Endothelial cell of umbilical vein (primary cell): ENCODE results near the gene ATCAY. TPM values are rescaled to one million over a fixed set of nuclear protein-coding genes. Genes with fewer than 3 reads are reported as not detected.

Experiments used
- BruUV-seq: library from RNA; stranded (reverse); fragments of 400-500 nt; replicated peaks from 2 replicates; lab custom pipeline; 2021; lab: Mats Ljungman, UMichigan
- CTCF ChIA-PET: fragments of 300-600, 350-600 bp; sonication (Branson Sonifier 250); formaldehyde crosslinking; loops from one replicate; lab custom pipeline; 2021; ENCODE audit warnings: antibody characterized with exemption, inconsistent platforms; lab: Charles Lee
- POLR2A ChIA-PET: fragments of 300-600, 350-600 bp; sonication (Branson Sonifier 250); formaldehyde crosslinking; loops from one replicate; lab custom pipeline; 2021; ENCODE audit warnings: antibody characterized with exemption, inconsistent platforms; lab: Charles Lee
- DNase-seq: peaks from one replicate; pipeline ENCODE4 v3.0.0-alpha.2; 2011; ENCODE audit warnings: low read depth, low spot score
- FAIRE-seq: peaks from 2 replicates; lab custom pipeline; 2011; peaks lifted over from hg19 to GRCh38; lab: Jason Lieb, UNC
- H2AFZ ChIP-seq: 2 replicates; pipeline ENCODE4 v1.6.0; 2012; ENCODE audit warnings: low read depth, low read length, control low read depth, inconsistent platforms
- H3K27ac ChIP-seq: 2 replicates; pipeline ENCODE4 v1.5.1; 2011; ENCODE audit warnings: low read depth, mild to moderate bottlenecking, control low read depth, low read length, moderate library complexity; ENCODE audit not compliant: insufficient read depth
- H3K27me3 ChIP-seq, 2 experiments: 2 replicates each; pipeline versions ENCODE4 v1.6.0 to v1.6.1; 2011; ENCODE audit warnings: low read length in 2 of 2, mixed read lengths in 1 of 2; ENCODE audit not compliant: control insufficient read depth in 2 of 2, insufficient read depth in 2 of 2
- H3K36me3 ChIP-seq, 2 experiments: 2 replicates in 1 of 2; 3 replicates in 1 of 2; pipeline ENCODE4 v1.5.1; 2011; ENCODE audit warnings: low read length in 2 of 2, mild to moderate bottlenecking in 1 of 2, moderate library complexity in 1 of 2; ENCODE audit not compliant: control insufficient read depth in 2 of 2, insufficient read depth in 2 of 2; ENCODE audit errors: extremely low read depth in 1 of 2
- H3K4me1 ChIP-seq: 3 replicates; pipeline ENCODE4 v1.5.1; 2011; ENCODE audit warnings: mild to moderate bottlenecking, low read length; ENCODE audit not compliant: control insufficient read depth, insufficient read depth; ENCODE audit errors: extremely low read depth
- H3K4me2 ChIP-seq: 2 replicates; pipeline ENCODE4 v1.6.1; 2011; ENCODE audit warnings: low read length, control low read depth, mixed read lengths; ENCODE audit not compliant: insufficient read depth
- H3K4me3 ChIP-seq, 3 experiments: fragments of 200-600 bp in 1 of 3; sonication (generic), shearing (Covaris generic) in 1 of 3; replicated peaks in 1 of 3; 2 replicates each; pipeline ENCODE4 v1.5.1; 2011 to 2016; ENCODE audit warnings: control low read depth in 3 of 3, low read length in 3 of 3, mild to moderate bottlenecking in 2 of 3, inconsistent platforms in 1 of 3, low read depth in 1 of 3, moderate library complexity in 1 of 3; ENCODE audit not compliant: insufficient read depth in 1 of 3
- H3K79me2 ChIP-seq: 2 replicates; pipeline ENCODE4 v1.6.0; 2012; ENCODE audit warnings: low read length, inconsistent platforms; ENCODE audit not compliant: control insufficient read depth, insufficient read depth
- H3K9ac ChIP-seq: replicated peaks from 2 replicates; pipeline ENCODE3; 2011; ENCODE audit warnings: low read length, control low read depth; ENCODE audit not compliant: insufficient read depth; ENCODE audit errors: extremely low read depth
- H3K9me1 ChIP-seq: replicated peaks from 3 replicates; pipeline ENCODE4 v1.6.0; 2011; ENCODE audit warnings: mild to moderate bottlenecking, low read length; ENCODE audit not compliant: control insufficient read depth, insufficient read depth; ENCODE audit errors: extremely low read depth
- H3K9me3 ChIP-seq: replicated peaks from 2 replicates; pipeline ENCODE4 v1.5.1; 2012; ENCODE audit warnings: low read length, inconsistent platforms; ENCODE audit not compliant: control insufficient read depth, insufficient read depth
- H4K20me1 ChIP-seq: replicated peaks from 2 replicates; pipeline ENCODE3; 2011; ENCODE audit warnings: mild to moderate bottlenecking, low read length; ENCODE audit not compliant: control insufficient read depth, insufficient read depth; ENCODE audit errors: extremely low read depth
- EZH2 ChIP-seq: IDR thresholded peaks from 2 replicates; pipeline ENCODE4 v1.6.1; 2012; ENCODE audit warnings: borderline replicate concordance, low read depth, mild to moderate bottlenecking, moderate library complexity, low read length, inconsistent platforms; ENCODE audit not compliant: severe bottlenecking
- FOS ChIP-seq: IDR thresholded peaks from 2 replicates; pipeline ENCODE4 v1.6.1; 2011; ENCODE audit warnings: mild to moderate bottlenecking, low read length, moderate library complexity, borderline replicate concordance; ENCODE audit not compliant: insufficient read depth
- GATA2 ChIP-seq: IDR thresholded peaks from 2 replicates; pipeline ENCODE4 v1.7.0; 2011; ENCODE audit warnings: low read depth, mild to moderate bottlenecking, moderate library complexity, mixed read lengths, low read length; ENCODE audit not compliant: insufficient read length, insufficient read depth
- JUN ChIP-seq: IDR thresholded peaks from 2 replicates; pipeline ENCODE4 v1.6.1; 2011; ENCODE audit warnings: borderline replicate concordance, low read depth; ENCODE audit not compliant: insufficient read length, insufficient read depth
- MYC ChIP-seq: IDR thresholded peaks from one replicate; pipeline ENCODE4 v1.6.1; 2011; ENCODE audit warnings: mild to moderate bottlenecking, low read depth, low read length
- POLR2A ChIP-seq: IDR thresholded peaks from 2 replicates; pipeline ENCODE4 v1.6.1; 2012; ENCODE audit warnings: low read depth, mild to moderate bottlenecking, control low read depth, low read length
- POLR2AphosphoS5 ChIP-seq: IDR thresholded peaks from 2 replicates; pipeline ENCODE4 v1.6.1; 2012; ENCODE audit warnings: low read depth, mild to moderate bottlenecking, control low read depth, low read length, moderate library complexity; ENCODE audit not compliant: insufficient read depth
- dilution Hi-C: fragments of 300-500 bp; cut with MboI; formaldehyde crosslinking; loops from one replicate; pipeline ENCODE4 v1.15.0; 2019; ENCODE audit warnings: low sequenced_read_pairs; ENCODE audit not compliant: extremely low pct_ligation_motif_present
- intact Hi-C: fragments of 100-400 bp; cut with micrococcal nuclease; formaldehyde crosslinking; loops from one replicate; pipeline ENCODE4 v1.10.0; 2022
- polyA plus RNA-seq, 4 experiments: library from polyadenylated mRNA; depleted of rRNA in 3 of 4; stranded (reverse) in 3 of 4; unstranded in 1 of 4; fragments of >200 nt; gene quantifications; 2 replicates each; pipeline versions ENCODE4 v1.2.1 to v1.2.3, GENCODE V29; 2011 to 2012; ENCODE audit warnings: missing spikeins in 1 of 4
- total RNA-seq: library from RNA; stranded (reverse); gene quantifications from 2 replicates; pipeline ENCODE4 v1.2.3, GENCODE V29; 2021
- TF ChIP-seq, protein P1 (sequence below), 2 donors: IDR thresholded peaks; 1 replicate in 1 of 2; 2 replicates in 1 of 2; pipeline ENCODE4 v1.5.1; 2011; ENCODE audit warnings: low read length in 2 of 2, mild to moderate bottlenecking in 2 of 2, moderate library complexity in 2 of 2, control low read depth in 1 of 2, inconsistent platforms in 1 of 2, low read depth in 1 of 2; ENCODE audit not compliant: insufficient read depth in 1 of 2; ENCODE audit errors: extremely low read depth in 1 of 2
- TF ChIP-seq, protein P2 (sequence below): IDR thresholded peaks from 2 replicates; pipeline ENCODE4 v1.6.1; 2011; ENCODE audit not compliant: insufficient read depth, insufficient read length

ATCAY gene
- total and polyA plus RNA-seq, 2 donors (not counting 3 experiments of a cell fraction or from before 2014, with no cell fraction given) = 0.03 TPM; not detected in 1

- POLR2A ChIA-PET = interaction anchor here (1.3 kb wide), 1 partner anchor 15 kb away, joined by 3 read pairs; the partner anchor contains the start of gene DAPK3
- no peak overlapping the region for H2AFZ ChIP-seq
- no TSS peak for BruUV-seq
- TF ChIP-seq MYC = no peak
- TF ChIP-seq, protein P1, sequence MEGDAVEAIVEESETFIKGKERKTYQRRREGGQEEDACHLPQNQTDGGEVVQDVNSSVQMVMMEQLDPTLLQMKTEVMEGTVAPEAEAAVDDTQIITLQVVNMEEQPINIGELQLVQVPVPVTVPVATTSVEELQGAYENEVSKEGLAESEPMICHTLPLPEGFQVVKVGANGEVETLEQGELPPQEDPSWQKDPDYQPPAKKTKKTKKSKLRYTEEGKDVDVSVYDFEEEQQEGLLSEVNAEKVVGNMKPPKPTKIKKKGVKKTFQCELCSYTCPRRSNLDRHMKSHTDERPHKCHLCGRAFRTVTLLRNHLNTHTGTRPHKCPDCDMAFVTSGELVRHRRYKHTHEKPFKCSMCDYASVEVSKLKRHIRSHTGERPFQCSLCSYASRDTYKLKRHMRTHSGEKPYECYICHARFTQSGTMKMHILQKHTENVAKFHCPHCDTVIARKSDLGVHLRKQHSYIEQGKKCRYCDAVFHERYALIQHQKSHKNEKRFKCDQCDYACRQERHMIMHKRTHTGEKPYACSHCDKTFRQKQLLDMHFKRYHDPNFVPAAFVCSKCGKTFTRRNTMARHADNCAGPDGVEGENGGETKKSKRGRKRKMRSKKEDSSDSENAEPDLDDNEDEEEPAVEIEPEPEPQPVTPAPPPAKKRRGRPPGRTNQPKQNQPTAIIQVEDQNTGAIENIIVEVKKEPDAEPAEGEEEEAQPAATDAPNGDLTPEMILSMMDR (IDR thresholded peaks at IDR 0.05; ENCODE audit: extremely low read depth in 1 of 2, insufficient read depth in 1 of 2, low read depth in 1 of 2, low read length in 2 of 2) = no peak
- no peak for TF ChIP-seq POLR2A
- no peak for TF ChIP-seq POLR2AphosphoS5
- no peak for TF ChIP-seq EZH2
- no peak for TF ChIP-seq JUN
- no peak for TF ChIP-seq FOS
- TF ChIP-seq, protein P2, sequence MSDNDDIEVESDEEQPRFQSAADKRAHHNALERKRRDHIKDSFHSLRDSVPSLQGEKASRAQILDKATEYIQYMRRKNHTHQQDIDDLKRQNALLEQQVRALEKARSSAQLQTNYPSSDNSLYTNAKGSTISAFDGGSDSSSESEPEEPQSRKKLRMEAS = no peak
- TF ChIP-seq GATA2 = no peak
- H3K27me3 ChIP-seq = no peaks in the 10 kb centered on the region
- H3K9me3 ChIP-seq = no peaks in the 10 kb centered on the region
- H3K4me2 ChIP-seq = no peak overlapping the region
- H3K79me2 ChIP-seq = no peaks in the 10 kb centered on the region
- intact Hi-C loops = no loop called here
- dilution Hi-C loops = no loop called here
- no peaks in the 10 kb centered on the region for H4K20me1 ChIP-seq
- H3K4me1 ChIP-seq = no peaks in the 10 kb centered on the region
- no peaks in the 10 kb centered on the region for H3K9me1 ChIP-seq
- H3K27ac ChIP-seq = no peak overlapping the region
- DNase-seq = no peak
- no peak overlapping the region for H3K4me3 ChIP-seq
- no peak overlapping the region for H3K9ac ChIP-seq
- CTCF ChIA-PET = interaction anchor here (0.9 to 1.8 kb wide), 2 partner anchors 13 to 134 kb away, joined by 3 to 4 read pairs; no protein-coding TSS in a partner anchor
- H3K36me3 ChIP-seq = peaks cover 2 to 30% of the 10 kb centered on the region in 2 experiments
- no peak for FAIRE-seq
Measured at GRCh38 chr19:3955688-3956087, 75.2 kb downstream of the ATCAY start.
